Neutrophil (primary cell): Measurements from ENCODE around the gene SZT2.

Source experiments
- H3K27ac ChIP-seq: fragments of 200-600 bp; sonication (generic); 2 replicates; pipeline ENCODE4 v1.5.1; 2016; ENCODE audit warnings: mild to moderate bottlenecking, moderate library complexity
- H3K27me3 ChIP-seq: fragments of 200-600 bp; sonication (generic); 2 replicates; pipeline ENCODE4 v1.6.0; 2016; ENCODE audit warnings: mild to moderate bottlenecking
- H3K36me3 ChIP-seq: fragments of 200-600 bp; sonication (generic); 2 replicates; pipeline ENCODE4 v1.5.1; 2017
- H3K4me1 ChIP-seq, 2 experiments: fragments of 200-600 bp in 1 of 2; sonication (generic) in 1 of 2; 1 replicate in 1 of 2; 2 replicates in 1 of 2; pipeline versions ENCODE4 v1.5.1 to v1.6.1; 2013 to 2016; ENCODE audit warnings: low read depth in 1 of 2, low read length in 1 of 2, mild to moderate bottlenecking in 1 of 2, moderate library complexity in 1 of 2; ENCODE audit not compliant: control insufficient read depth in 1 of 2, insufficient read depth in 1 of 2
- H3K4me3 ChIP-seq, 2 experiments: fragments of 200-600 bp in 1 of 2; sonication (generic) in 1 of 2; 1 replicate in 1 of 2; 2 replicates in 1 of 2; pipeline ENCODE4 v1.5.1; 2013 to 2016; ENCODE audit warnings: low read depth in 1 of 2, low read length in 1 of 2, mild to moderate bottlenecking in 1 of 2, moderate library complexity in 1 of 2
- H3K9me3 ChIP-seq: fragments of 200-600 bp; sonication (generic); 2 replicates; pipeline ENCODE4 v1.5.1; 2016
- CTCF ChIP-seq: fragments of 200-600 bp; sonication (generic); IDR thresholded peaks from 2 replicates; pipeline ENCODE4 v1.5.1; 2016; ENCODE audit warnings: antibody characterized with exemption

SZT2 gene

DNA sequence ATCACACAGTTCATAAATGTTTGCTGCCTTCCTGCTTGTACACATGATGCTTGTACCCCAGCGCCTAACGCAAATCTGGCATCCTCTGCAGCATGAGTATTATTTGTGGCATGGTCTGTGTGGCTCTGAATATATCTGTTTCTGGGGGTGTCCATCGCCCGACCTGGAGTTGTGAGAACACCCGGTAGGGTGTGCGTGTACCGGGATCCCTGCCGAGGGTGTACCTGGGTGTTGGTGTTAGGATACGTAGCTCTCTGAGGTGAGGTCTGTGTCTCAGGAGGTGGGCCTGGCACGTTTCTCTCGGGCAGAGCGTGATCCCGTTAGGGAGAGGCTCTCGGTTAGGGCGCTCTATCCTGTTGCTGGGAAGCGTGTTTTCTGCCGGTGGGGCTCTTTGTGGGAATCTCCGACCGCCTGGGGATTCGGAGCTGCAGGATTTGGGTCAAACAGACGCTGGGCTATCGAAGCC lies 41.3 kb upstream of the SZT2 start:
- Histone ChIP-seq H3K27ac (peak overlapping the region; percentile 95), H3K4me3 (peak overlapping the region; percentile 51 to 55), H3K36me3 (no peaks in the 10 kb centered on the region), H3K4me1 (peaks cover 8 to 9% of the 10 kb centered on the region in 2 experiments), H3K27me3 (no peaks in the 10 kb centered on the region), H3K9me3 (no peaks in the 10 kb centered on the region)
- no peak for TF ChIP-seq CTCF

DNA sequence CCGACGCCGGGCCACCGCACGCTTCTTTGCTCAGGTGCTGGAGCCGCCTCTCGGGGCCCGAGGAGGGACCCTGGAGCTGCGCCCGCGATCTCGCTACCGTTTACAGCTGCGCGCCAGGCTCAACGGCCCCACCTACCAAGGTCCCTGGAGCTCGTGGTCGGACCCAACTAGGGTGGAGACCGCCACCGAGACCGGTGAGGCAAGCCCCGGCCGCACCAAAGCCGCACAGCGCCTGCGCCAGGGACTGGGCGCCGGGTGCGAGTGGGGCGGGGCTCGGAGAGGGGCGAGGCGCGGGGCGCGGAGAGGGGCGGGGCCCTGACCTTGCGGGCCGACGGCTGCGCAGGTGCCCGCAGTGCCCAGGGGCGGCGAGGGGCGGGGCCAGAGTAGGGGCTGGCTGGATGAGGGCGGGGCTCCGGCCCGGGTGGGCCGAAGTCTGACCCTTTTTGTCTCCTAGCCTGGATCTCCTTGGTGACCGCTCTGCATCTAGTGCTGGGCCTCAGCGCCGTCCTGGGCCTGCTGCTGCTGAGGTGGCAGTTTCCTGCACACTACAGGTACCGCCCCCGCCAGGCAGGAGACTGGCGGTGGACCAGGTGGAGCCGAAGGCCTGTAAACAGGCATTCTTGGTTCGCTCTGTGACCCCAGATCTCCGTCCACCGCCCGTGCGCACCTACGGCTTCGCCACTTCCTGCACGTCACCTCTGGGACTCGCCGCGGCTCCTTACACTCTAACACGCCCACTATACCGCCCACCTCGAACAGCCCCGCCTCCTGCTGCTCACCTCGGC lies 40.7 kb upstream of the SZT2 start:
- H3K27ac ChIP-seq, result peak overlapping the region; percentile 95

DNA sequence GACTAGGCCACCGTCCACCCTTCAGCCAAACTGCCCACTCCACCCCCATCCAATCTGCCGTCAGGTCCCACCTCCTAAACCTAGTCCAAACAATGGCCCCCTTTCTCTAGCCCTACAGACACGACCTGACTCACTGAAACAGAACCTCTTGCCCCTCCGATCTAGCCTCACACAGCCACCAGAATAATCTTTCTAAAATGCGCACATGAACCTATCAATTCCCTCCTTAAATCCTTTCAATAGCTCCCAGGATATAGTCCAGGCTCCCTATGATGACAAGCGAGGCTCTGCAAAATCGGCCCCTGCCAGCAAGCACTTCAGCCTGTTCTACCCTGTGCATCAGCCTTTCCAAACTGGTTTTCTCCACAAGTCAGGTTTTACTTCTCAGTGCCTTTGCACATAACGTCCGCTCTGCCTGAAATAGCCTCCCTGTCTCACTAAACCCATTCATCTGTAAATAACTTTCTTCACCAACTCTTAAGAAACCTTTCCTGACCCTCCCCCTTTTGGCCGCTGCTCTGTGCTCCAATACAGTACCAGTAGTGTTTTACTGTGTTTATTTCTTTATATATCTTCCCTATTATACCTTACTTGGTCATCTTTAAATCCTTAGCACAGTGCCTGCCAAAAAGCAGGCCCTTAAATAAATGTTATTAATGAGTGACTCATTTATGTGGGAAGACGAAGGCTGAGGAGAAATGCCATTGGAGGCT lies 39.9 kb upstream of the SZT2 start:
- Histone ChIP-seq H3K27ac (peak overlapping the region; percentile 95), H3K9me3 (no peaks in the 10 kb centered on the region), H3K4me1 (peaks cover 8 to 9% of the 10 kb centered on the region in 2 experiments), H3K4me3 (peak overlapping the region; percentile 51 to 55), H3K36me3 (no peaks in the 10 kb centered on the region), H3K27me3 (no peaks in the 10 kb centered on the region)
- TF ChIP-seq CTCF, result no peak

More for the DNA sequence above, 40.7 kb upstream of the SZT2 start:
- Histone ChIP-seq H3K4me3 (peak overlapping the region; percentile 51 to 55), H3K27me3 (no peaks in the 10 kb centered on the region), H3K4me1 (peaks cover 8 to 9% of the 10 kb centered on the region in 2 experiments), H3K36me3 (no peaks in the 10 kb centered on the region), H3K9me3 (no peaks in the 10 kb centered on the region)
- no peak for TF ChIP-seq CTCF

GRCh38 chr1:43350976-43351375 lies 38.7 kb upstream of the SZT2 start:
- no peaks in the 10 kb centered on the region for H3K27me3 ChIP-seq
- TF ChIP-seq CTCF, result no peak
- no peak overlapping the region for H3K27ac ChIP-seq
- H3K9me3 ChIP-seq, result no peaks in the 10 kb centered on the region
- H3K36me3 ChIP-seq, result no peaks in the 10 kb centered on the region
- peaks cover 8 to 9% of the 10 kb centered on the region in 2 experiments for H3K4me1 ChIP-seq
- H3K4me3 ChIP-seq, result no peak overlapping the region

- H3K36me3 ChIP-seq, result no peaks in the 10 kb centered on the region
- no peak for TF ChIP-seq CTCF
- no peak overlapping the region for H3K4me3 ChIP-seq
- H3K4me1 ChIP-seq, result peaks cover 8 to 9% of the 10 kb centered on the region in 2 experiments
- H3K27ac ChIP-seq, result no peak overlapping the region
- no peaks in the 10 kb centered on the region for H3K27me3 ChIP-seq
- no peaks in the 10 kb centered on the region for H3K9me3 ChIP-seq
These were observed 38.0 kb upstream of the SZT2 start for GRCh38 chr1:43351421-43352350.
